ENCODE data around the gene CCDC177.

The CCDC177 gene

DNA sequence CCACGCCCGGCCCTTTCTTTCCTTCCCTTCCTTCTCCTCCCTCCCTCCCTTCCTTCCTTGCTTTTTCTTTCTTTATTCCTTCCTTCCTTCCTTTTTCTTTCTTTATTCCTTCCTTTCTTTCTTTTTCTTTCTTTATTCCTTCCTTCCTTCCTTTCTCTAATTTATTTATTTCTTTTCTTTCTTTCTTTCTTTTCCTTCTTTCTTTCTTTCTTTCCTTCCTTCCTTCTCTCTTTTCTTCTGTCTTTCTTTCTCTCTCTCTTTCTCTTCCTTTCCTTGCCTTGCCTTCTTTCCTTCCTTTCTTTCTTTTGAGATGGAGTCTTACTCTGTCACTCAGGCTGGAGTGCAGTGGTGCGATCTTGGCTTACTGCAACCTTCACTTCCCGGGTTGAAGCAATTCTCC, 15.9 kb downstream of the CCDC177 start:
- H3K79me2 ChIP-seq (ENCODE audit: insufficient read depth, low read length) = no peaks in the 10 kb centered on the region
- H3K36me3 ChIP-seq (ENCODE audit: insufficient read depth, low read length) = no peaks in the 10 kb centered on the region
- H3K4me3 ChIP-seq (ENCODE audit: low read depth, low read length, poor library complexity, severe bottlenecking) = no peak overlapping the region
- H3F3A ChIP-seq (ENCODE audit: insufficient read depth, low read length) = no peaks in the 10 kb centered on the region
- no peaks in the 10 kb centered on the region for H3K27me3 ChIP-seq (ENCODE audit: insufficient read depth, low read length)
- H3K9ac ChIP-seq (ENCODE audit: low read length) = no peak overlapping the region
- TF ChIP-seq, protein P1, sequence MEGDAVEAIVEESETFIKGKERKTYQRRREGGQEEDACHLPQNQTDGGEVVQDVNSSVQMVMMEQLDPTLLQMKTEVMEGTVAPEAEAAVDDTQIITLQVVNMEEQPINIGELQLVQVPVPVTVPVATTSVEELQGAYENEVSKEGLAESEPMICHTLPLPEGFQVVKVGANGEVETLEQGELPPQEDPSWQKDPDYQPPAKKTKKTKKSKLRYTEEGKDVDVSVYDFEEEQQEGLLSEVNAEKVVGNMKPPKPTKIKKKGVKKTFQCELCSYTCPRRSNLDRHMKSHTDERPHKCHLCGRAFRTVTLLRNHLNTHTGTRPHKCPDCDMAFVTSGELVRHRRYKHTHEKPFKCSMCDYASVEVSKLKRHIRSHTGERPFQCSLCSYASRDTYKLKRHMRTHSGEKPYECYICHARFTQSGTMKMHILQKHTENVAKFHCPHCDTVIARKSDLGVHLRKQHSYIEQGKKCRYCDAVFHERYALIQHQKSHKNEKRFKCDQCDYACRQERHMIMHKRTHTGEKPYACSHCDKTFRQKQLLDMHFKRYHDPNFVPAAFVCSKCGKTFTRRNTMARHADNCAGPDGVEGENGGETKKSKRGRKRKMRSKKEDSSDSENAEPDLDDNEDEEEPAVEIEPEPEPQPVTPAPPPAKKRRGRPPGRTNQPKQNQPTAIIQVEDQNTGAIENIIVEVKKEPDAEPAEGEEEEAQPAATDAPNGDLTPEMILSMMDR (IDR thresholded peaks at IDR 0.05; ENCODE audit: low read length) = no peak
- TF ChIP-seq EZH2 (IDR thresholded peaks at IDR 0.05; ENCODE audit: borderline replicate concordance, low read length) = no peak
- H3K9me2 ChIP-seq (ENCODE audit: low read depth, low read length) = no peaks in the 10 kb centered on the region
- H2AFZ ChIP-seq (ENCODE audit: low read length) = no peak overlapping the region
- H3K4me2 ChIP-seq (ENCODE audit: low read length) = no peak overlapping the region
- H4K20me1 ChIP-seq (ENCODE audit: insufficient read depth, low read length) = no peaks in the 10 kb centered on the region
- no peak overlapping the region for H3K27ac ChIP-seq (ENCODE audit: low read depth, low read length, poor library complexity, severe bottlenecking)
- H3K4me1 ChIP-seq (ENCODE audit: insufficient read depth, low read length, severe bottlenecking) = no peaks in the 10 kb centered on the region
- no peaks in the 10 kb centered on the region for H3K9me3 ChIP-seq (ENCODE audit: low read length)

GRCh38 chr14:69554500-69554899, 20.2 kb downstream of the CCDC177 start:
- no peaks in the 10 kb centered on the region for H3K27me3 ChIP-seq (ENCODE audit: insufficient read depth, low read length)
- H3K4me3 ChIP-seq (ENCODE audit: low read depth, low read length, poor library complexity, severe bottlenecking) = no peak overlapping the region
- no peaks in the 10 kb centered on the region for H3K4me1 ChIP-seq (ENCODE audit: insufficient read depth, low read length, severe bottlenecking)
- H3K36me3 ChIP-seq (ENCODE audit: insufficient read depth, low read length) = no peaks in the 10 kb centered on the region
- no peak overlapping the region for H3K4me2 ChIP-seq (ENCODE audit: low read length)
- H3K9me3 ChIP-seq (ENCODE audit: low read length) = no peaks in the 10 kb centered on the region
- H2AFZ ChIP-seq (ENCODE audit: low read length) = no peak overlapping the region
- no peaks in the 10 kb centered on the region for H3F3A ChIP-seq (ENCODE audit: insufficient read depth, low read length)
- H4K20me1 ChIP-seq (ENCODE audit: insufficient read depth, low read length) = no peaks in the 10 kb centered on the region
- no peak overlapping the region for H3K27ac ChIP-seq (ENCODE audit: low read depth, low read length, poor library complexity, severe bottlenecking)
- H3K79me2 ChIP-seq (ENCODE audit: insufficient read depth, low read length) = no peaks in the 10 kb centered on the region
- H3K9ac ChIP-seq (ENCODE audit: low read length) = no peak overlapping the region
- no peaks in the 10 kb centered on the region for H3K9me2 ChIP-seq (ENCODE audit: low read depth, low read length)
- TF ChIP-seq, protein P1 (IDR thresholded peaks at IDR 0.05; ENCODE audit: low read length) = no peak
- TF ChIP-seq EZH2 (IDR thresholded peaks at IDR 0.05; ENCODE audit: borderline replicate concordance, low read length) = no peak

DNA sequence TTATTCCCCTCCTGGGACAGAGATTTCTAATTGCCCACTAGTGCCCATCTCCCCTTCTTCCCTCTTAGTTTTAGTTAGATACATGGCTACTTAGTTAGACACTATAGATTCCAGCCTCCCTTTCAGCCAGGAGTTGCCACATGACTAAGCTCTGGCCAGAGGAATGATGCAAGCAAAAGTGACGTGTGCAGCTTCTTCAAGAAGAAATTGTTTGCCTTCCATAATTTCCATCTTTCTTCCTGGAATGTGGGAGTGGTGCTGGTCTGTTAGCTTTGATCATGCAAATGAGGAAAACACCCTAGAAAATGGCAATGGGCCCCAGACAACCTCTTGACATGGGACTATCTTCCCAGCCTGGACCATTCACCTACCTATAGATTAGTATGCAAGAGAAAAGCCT, 21.4 kb downstream of the CCDC177 start:
- Histone ChIP-seq H3K4me3 (ENCODE audit: low read depth, low read length, poor library complexity, severe bottlenecking) (no peak overlapping the region), H3K4me2 (ENCODE audit: low read length) (no peak overlapping the region), H4K20me1 (ENCODE audit: insufficient read depth, low read length) (no peaks in the 10 kb centered on the region), H3K4me1 (ENCODE audit: insufficient read depth, low read length, severe bottlenecking) (no peaks in the 10 kb centered on the region), H3K9ac (ENCODE audit: low read length) (no peak overlapping the region), H3K27ac (ENCODE audit: low read depth, low read length, poor library complexity, severe bottlenecking) (no peak overlapping the region), H3K36me3 (ENCODE audit: insufficient read depth, low read length) (no peaks in the 10 kb centered on the region), H3F3A (ENCODE audit: insufficient read depth, low read length) (no peaks in the 10 kb centered on the region), H3K9me2 (ENCODE audit: low read depth, low read length) (no peaks in the 10 kb centered on the region), H3K79me2 (ENCODE audit: insufficient read depth, low read length) (no peaks in the 10 kb centered on the region), H3K9me3 (ENCODE audit: low read length) (no peaks in the 10 kb centered on the region), H3K27me3 (ENCODE audit: insufficient read depth, low read length) (no peaks in the 10 kb centered on the region), H2AFZ (ENCODE audit: low read length) (no peak overlapping the region)
- TF ChIP-seq, protein P1 (IDR thresholded peaks at IDR 0.05; ENCODE audit: low read length) = no peak
- TF ChIP-seq EZH2 (IDR thresholded peaks at IDR 0.05; ENCODE audit: borderline replicate concordance, low read length) = no peak
